ENCODE measurements around the gene RAPH1.

GRCh38 chr2:203442463-203442862, 92.6 kb downstream of the RAPH1 start:
- no peak for TF ChIP-seq CTCF (IDR thresholded peaks at IDR 0.05; ENCODE audit: low read length)
- TF ChIP-seq EZH2 (optimal IDR thresholded peaks at IDR 0.05; ENCODE audit: low read depth, low read length), result no peak
- TF ChIP-seq EZH2phosphoT487 (IDR thresholded peaks at IDR 0.05; ENCODE audit: low read length), result no peak

Measured in MM.1S (cell line).